ENCODE data around the gene HTT. TPM values are rescaled to one million over a fixed set of nuclear protein-coding genes. Genes with fewer than 3 reads are reported as not detected.

Gene HTT
- total RNA-seq, 6 donors from 2014 or later, result 55.4 to 170 (median 81.5) TPM

GRCh38 chr4:3226944-3227343, 152.5 kb downstream of the HTT start:
- no peaks in the 10 kb centered on the region for H3K9me3 ChIP-seq
- H3K4me1 ChIP-seq, result peaks cover 4 to 19% (median 15%) of the 10 kb centered on the region in 4 donors
- no peak overlapping the region for H3K4me3 ChIP-seq
- peaks cover 36 to 93% (median 82%) of the 10 kb centered on the region in 4 donors for H3K36me3 ChIP-seq
- TF ChIP-seq CTCF (IDR thresholded peaks at IDR 0.05), result no peak
- no peak for TF ChIP-seq POLR2AphosphoS5 (IDR thresholded peaks at IDR 0.05)
- TF ChIP-seq EP300 (IDR thresholded peaks at IDR 0.05), result no peak
- no peak for TF ChIP-seq POLR2A (IDR thresholded peaks at IDR 0.05)
- H3K27me3 ChIP-seq, result no peaks in the 10 kb centered on the region
- H3K27ac ChIP-seq, result peak overlapping the region; percentile 51 to 76 (median 62)
- ATAC-seq (ENCODE audit: low FRiP score in 2 of 2), result no peak
- 91% methylated on average over 6 of the region's 6 CpGs; no CpG with 5 or more reads in 1 of the 2 donors for WGBS, 2 donors
- DNase-seq, result no peak

GRCh38 chr4:3227878-3228675, 153.6 kb downstream of the HTT start:
- DNase-seq (peak in 1 of 2 donors; percentile 58), ATAC-seq (ENCODE audit: low FRiP score in 2 of 2) (no peak)
- Histone ChIP-seq H3K4me3 (no peak overlapping the region), H3K36me3 (peaks cover 37 to 93% (median 82%) of the 10 kb centered on the region in 4 donors), H3K27me3 (no peaks in the 10 kb centered on the region), H3K9me3 (no peaks in the 10 kb centered on the region), H3K4me1 (peaks cover 4 to 19% (median 15%) of the 10 kb centered on the region in 4 donors), H3K27ac (peak overlapping the region in 1 of 4 donors; percentile 10)
- TF ChIP-seq CTCF (IDR thresholded peaks at IDR 0.05) (no peak), POLR2A (IDR thresholded peaks at IDR 0.05) (no peak), EP300 (IDR thresholded peaks at IDR 0.05) (no peak), POLR2AphosphoS5 (IDR thresholded peaks at IDR 0.05) (no peak)
- WGBS, 2 donors, result 91 to 93% methylated on average over 22 to 23 of the region's 23 CpGs

- Histone ChIP-seq H3K27me3 (no peaks in the 10 kb centered on the region), H3K27ac (no peak overlapping the region), H3K4me1 (peaks cover 4 to 19% (median 15%) of the 10 kb centered on the region in 4 donors), H3K4me3 (no peak overlapping the region), H3K9me3 (no peaks in the 10 kb centered on the region), H3K36me3 (peaks cover 36 to 93% (median 81%) of the 10 kb centered on the region in 4 donors)
- TF ChIP-seq POLR2A (IDR thresholded peaks at IDR 0.05) (no peak), EP300 (IDR thresholded peaks at IDR 0.05) (no peak), POLR2AphosphoS5 (IDR thresholded peaks at IDR 0.05) (no peak), CTCF (IDR thresholded peaks at IDR 0.05) (no peak)
- 95 to 97% methylated on average over 13 of the region's 13 CpGs for WGBS, 2 donors
- ATAC-seq (ENCODE audit: low FRiP score in 2 of 2) (no peak), DNase-seq (peak in 1 of 2 donors; percentile 41)
These were observed 154.4 kb downstream of the HTT start for GRCh38 chr4:3228881-3229280.

- Histone ChIP-seq H3K4me1 (peaks cover 4 to 19% (median 15%) of the 10 kb centered on the region in 4 donors), H3K4me3 (no peak overlapping the region), H3K9me3 (no peaks in the 10 kb centered on the region), H3K27ac (no peak overlapping the region), H3K36me3 (peaks cover 33 to 93% (median 79%) of the 10 kb centered on the region in 4 donors), H3K27me3 (no peaks in the 10 kb centered on the region)
- no peak for TF ChIP-seq POLR2AphosphoS5 (IDR thresholded peaks at IDR 0.05)
- TF ChIP-seq POLR2A (IDR thresholded peaks at IDR 0.05), result no peak
- no peak for TF ChIP-seq CTCF (IDR thresholded peaks at IDR 0.05)
- no peak for TF ChIP-seq EP300 (IDR thresholded peaks at IDR 0.05)
- no peak for ATAC-seq (ENCODE audit: low FRiP score in 2 of 2)
- no peak for DNase-seq
- WGBS, 2 donors, result 96 to 98% methylated on average over 9 of the region's 9 CpGs
These were observed 154.8 kb downstream of the HTT start for GRCh38 chr4:3229328-3229727.

Data from upper lobe of left lung (tissue), 6 donors.